ENCODE measurements around the gene ICA1L. TPM values are rescaled to one million over a fixed set of nuclear protein-coding genes. Genes with fewer than 3 reads are reported as not detected.

Gene ICA1L
- total and polyA plus RNA-seq, 5 experiments from 2014 or later, result 2.8 to 4.7 (median 3.6) TPM

GRCh38 chr2:202771336-202771735, 100.2 kb downstream of the ICA1L start:
- ATAC-seq (no peak), DNase-seq (no peak)
- peak overlapping the region in 1 of 10 donors; percentile 34 for H3K27ac Mint-ChIP-seq
- H3K4me1 Mint-ChIP-seq, result peaks cover 10 to 26% (median 22%) of the 10 kb centered on the region in 4 donors
- H3K9me3 Mint-ChIP-seq, result no peaks in the 10 kb centered on the region
- POLR2A ChIA-PET, result interaction anchor here (0.9 to 1.1 kb wide), 2 partner anchors 32 to 137 kb away, joined by 4 to 8 read pairs; no protein-coding TSS in a partner anchor
- H3K4me3 Mint-ChIP-seq, result no peak overlapping the region
- no peaks in the 10 kb centered on the region for H3K27me3 Mint-ChIP-seq
- H3K36me3 Mint-ChIP-seq, result peaks cover 10 to 63% (median 32%) of the 10 kb centered on the region in 3 donors

- ATAC-seq (no peak), DNase-seq (no peak)
- H3K9me3 Mint-ChIP-seq, result no peaks in the 10 kb centered on the region
- H3K4me1 Mint-ChIP-seq, result peaks cover 16 to 45% (median 31%) of the 10 kb centered on the region in 4 donors
- peak overlapping the region in 5 of 10 donors; percentile 72 to 89 (median 74) for H3K27ac Mint-ChIP-seq
- H3K36me3 Mint-ChIP-seq, result peaks cover 13 to 58% (median 29%) of the 10 kb centered on the region in 3 donors
- H3K27me3 Mint-ChIP-seq, result no peaks in the 10 kb centered on the region
- POLR2A ChIA-PET, result interaction anchor here (1.1 to 2.7 kb wide), 3 partner anchors 13 to 134 kb away, joined by 3 to 11 read pairs (median 3); partner anchors contain the start of gene FAM117B
- H3K4me3 Mint-ChIP-seq, result peak overlapping the region in 2 of 10 donors; percentile 56 to 73
These were observed 102.4 kb downstream of the ICA1L start for GRCh38 chr2:202769201-202769600.

GRCh38 chr2:202768273-202768672, 103.3 kb downstream of the ICA1L start:
- no peak for DNase-seq
- no peak for ATAC-seq
- no peaks in the 10 kb centered on the region for H3K27me3 Mint-ChIP-seq
- peak overlapping the region; percentile 26 to 89 (median 60) for H3K27ac Mint-ChIP-seq
- H3K4me1 Mint-ChIP-seq, result peaks cover 19 to 54% (median 41%) of the 10 kb centered on the region in 4 donors
- H3K9me3 Mint-ChIP-seq, result no peaks in the 10 kb centered on the region
- POLR2A ChIA-PET, result interaction anchor here (0.5 to 2.7 kb wide), 4 partner anchors 14 to 133 kb away, joined by 3 to 11 read pairs (median 4); partner anchors contain the start of gene FAM117B
- peaks cover 10 to 48% (median 25%) of the 10 kb centered on the region in 3 donors for H3K36me3 Mint-ChIP-seq
- H3K4me3 Mint-ChIP-seq, result peak overlapping the region in 6 of 10 donors; percentile 0 to 82 (median 30)

- H3K27ac Mint-ChIP-seq, result peak overlapping the region; percentile 32 to 94 (median 82)
- POLR2A ChIA-PET, result interaction anchor here (0.9 kb wide), 1 partner anchor 131 kb away, joined by 5 read pairs; the partner anchor contains the start of gene FAM117B
- DNase-seq (no peak), ATAC-seq (no peak)
- peak overlapping the region in 4 of 10 donors; percentile 22 to 61 (median 33) for H3K4me3 Mint-ChIP-seq
- H3K27me3 Mint-ChIP-seq, result no peaks in the 10 kb centered on the region
- no peaks in the 10 kb centered on the region for H3K9me3 Mint-ChIP-seq
- H3K36me3 Mint-ChIP-seq, result peaks cover 10 to 30% (median 14%) of the 10 kb centered on the region in 3 donors
- H3K4me1 Mint-ChIP-seq, result peaks cover 25 to 79% (median 63%) of the 10 kb centered on the region in 4 donors
These were observed 106.1 kb downstream of the ICA1L start for GRCh38 chr2:202765436-202765835.

GRCh38 chr2:202764991-202765390, 106.6 kb downstream of the ICA1L start:
- no peaks in the 10 kb centered on the region for H3K27me3 Mint-ChIP-seq
- H3K4me1 Mint-ChIP-seq, result peaks cover 28 to 81% (median 66%) of the 10 kb centered on the region in 4 donors
- H3K27ac Mint-ChIP-seq, result peak overlapping the region; percentile 29 to 94 (median 82)
- no peak for DNase-seq
- H3K4me3 Mint-ChIP-seq, result peak overlapping the region in 2 of 10 donors; percentile 61 to 70
- POLR2A ChIA-PET, result interaction anchor here (0.6 to 0.9 kb wide), 2 partner anchors 38 to 130 kb away, joined by 4 to 5 read pairs; partner anchors contain the start of gene FAM117B
- ATAC-seq, result no peak
- peaks cover 13 to 34% (median 17%) of the 10 kb centered on the region in 3 donors for H3K36me3 Mint-ChIP-seq
- no peaks in the 10 kb centered on the region for H3K9me3 Mint-ChIP-seq

- no peaks in the 10 kb centered on the region for H3K9me3 Mint-ChIP-seq
- no peak for DNase-seq
- H3K27ac Mint-ChIP-seq, result peak overlapping the region; percentile 26 to 96 (median 90)
- no peak for ATAC-seq
- peak overlapping the region in 9 of 10 donors; percentile 54 to 80 (median 67) for H3K4me3 Mint-ChIP-seq
- H3K27me3 Mint-ChIP-seq, result no peaks in the 10 kb centered on the region
- peaks cover 24 to 75% (median 62%) of the 10 kb centered on the region in 4 donors for H3K4me1 Mint-ChIP-seq
- POLR2A ChIA-PET, result interaction anchor here (0.6 to 5.2 kb wide), 3 partner anchors 18 to 129 kb away, joined by 3 to 47 read pairs (median 4); partner anchors contain the start of gene FAM117B
- H3K36me3 Mint-ChIP-seq, result peaks cover 9 to 41% (median 17%) of the 10 kb centered on the region in 3 donors
These were observed 107.7 kb downstream of the ICA1L start for GRCh38 chr2:202763916-202764315.

GRCh38 chr2:202762556-202762955, 109.0 kb downstream of the ICA1L start:
- Mint-ChIP-seq H3K36me3 (peaks cover 9 to 54% (median 18%) of the 10 kb centered on the region in 3 donors), H3K4me1 (peaks cover 20 to 77% (median 57%) of the 10 kb centered on the region in 4 donors), H3K9me3 (no peaks in the 10 kb centered on the region), H3K4me3 (peak overlapping the region; percentile 51 to 86 (median 70)), H3K27ac (peak overlapping the region; percentile 54 to 96 (median 90)), H3K27me3 (no peaks in the 10 kb centered on the region)
- ATAC-seq (peak; percentile 89 to 97), DNase-seq (peak in 6 of 10 donors; percentile 21 to 83 (median 58))
- POLR2A ChIA-PET, result interaction anchor here (0.5 to 5.2 kb wide), 5 partner anchors 11 to 174 kb away, joined by 3 to 47 read pairs (median 3); partner anchors contain the start of gene FAM117B

- POLR2A ChIA-PET, result interaction anchor here (1.0 to 5.2 kb wide), 3 partner anchors 9 to 126 kb away, joined by 4 to 47 read pairs (median 4); partner anchors contain the start of gene FAM117B
- ATAC-seq (peak in 1 of 2 donors; percentile 17), DNase-seq (no peak)
- Mint-ChIP-seq H3K27ac (peak overlapping the region; percentile 54 to 94 (median 88)), H3K4me1 (peaks cover 20 to 73% (median 55%) of the 10 kb centered on the region in 4 donors), H3K9me3 (no peaks in the 10 kb centered on the region), H3K27me3 (no peaks in the 10 kb centered on the region), H3K4me3 (peak overlapping the region in 7 of 10 donors; percentile 0 to 76 (median 46)), H3K36me3 (peaks cover 10 to 60% (median 21%) of the 10 kb centered on the region in 3 donors)
These were observed 110.7 kb downstream of the ICA1L start for GRCh38 chr2:202760848-202761247.

GRCh38 chr2:202758604-202759003, 113.0 kb downstream of the ICA1L start:
- Mint-ChIP-seq H3K36me3 (peaks cover 12 to 67% (median 30%) of the 10 kb centered on the region in 3 donors), H3K27ac (peak overlapping the region in 9 of 10 donors; percentile 11 to 90 (median 47)), H3K9me3 (peaks cover 0 to 4% (median 0%) of the 10 kb centered on the region in 9 donors), H3K4me3 (peak overlapping the region in 2 of 10 donors; percentile 30), H3K27me3 (no peaks in the 10 kb centered on the region), H3K4me1 (peaks cover 21 to 73% (median 43%) of the 10 kb centered on the region in 4 donors)
- no peak for ATAC-seq
- POLR2A ChIA-PET, result interaction anchor here (0.6 to 1.1 kb wide), 3 partner anchors 8 to 196 kb away, joined by 3 to 5 read pairs (median 5); no protein-coding TSS in a partner anchor
- DNase-seq, result no peak

- Mint-ChIP-seq H3K36me3 (peaks cover 12 to 68% (median 33%) of the 10 kb centered on the region in 3 donors), H3K27ac (peak overlapping the region in 5 of 10 donors; percentile 45 to 90 (median 63)), H3K9me3 (peaks cover 0 to 4% (median 0%) of the 10 kb centered on the region in 9 donors), H3K4me1 (peaks cover 24 to 73% (median 43%) of the 10 kb centered on the region in 4 donors), H3K4me3 (no peak overlapping the region), H3K27me3 (no peaks in the 10 kb centered on the region)
- no peak for DNase-seq
- ATAC-seq, result no peak
- POLR2A ChIA-PET, result interaction anchor here (0.6 to 1.1 kb wide), 2 partner anchors 8 to 82 kb away, joined by 3 to 5 read pairs; no protein-coding TSS in a partner anchor
These were observed 113.4 kb downstream of the ICA1L start for GRCh38 chr2:202758128-202758527.

DNA sequence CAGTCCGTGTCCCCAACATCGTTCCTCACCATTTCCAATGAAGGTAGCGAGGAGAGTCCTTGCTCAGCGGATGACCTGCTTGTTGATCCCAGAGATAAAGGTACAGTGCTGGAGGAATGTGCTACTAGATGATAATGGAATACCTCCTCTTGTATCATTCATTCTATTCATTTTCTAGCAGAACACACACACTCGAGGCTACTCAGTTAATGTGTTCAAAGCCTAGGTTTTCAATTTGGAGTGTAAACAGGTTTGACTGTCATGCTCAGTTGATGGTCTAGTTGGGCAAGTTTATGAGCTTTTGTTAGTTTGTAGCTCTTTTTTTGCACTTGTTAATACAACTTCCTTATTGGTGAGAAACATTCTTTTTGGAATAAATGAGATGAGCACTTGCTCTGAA, 114.2 kb downstream of the ICA1L start:
- H3K4me3 Mint-ChIP-seq, result no peak overlapping the region
- H3K27me3 Mint-ChIP-seq, result no peaks in the 10 kb centered on the region
- peaks cover 0 to 4% (median 0%) of the 10 kb centered on the region in 9 donors for H3K9me3 Mint-ChIP-seq
- no peak for ATAC-seq
- DNase-seq, result no peak
- POLR2A ChIA-PET, result no interaction called here
- peaks cover 12 to 71% (median 34%) of the 10 kb centered on the region in 3 donors for H3K36me3 Mint-ChIP-seq
- peaks cover 24 to 68% (median 40%) of the 10 kb centered on the region in 4 donors for H3K4me1 Mint-ChIP-seq
- H3K27ac Mint-ChIP-seq, result peak overlapping the region in 7 of 10 donors; percentile 25 to 75 (median 51)

GRCh38 chr2:202756598-202756997, 115.0 kb downstream of the ICA1L start:
- no peak for DNase-seq
- H3K36me3 Mint-ChIP-seq, result peaks cover 12 to 71% (median 35%) of the 10 kb centered on the region in 3 donors
- no peak for ATAC-seq
- peak overlapping the region in 6 of 10 donors; percentile 8 to 77 (median 51) for H3K27ac Mint-ChIP-seq
- H3K4me3 Mint-ChIP-seq, result no peak overlapping the region
- no peaks in the 10 kb centered on the region for H3K27me3 Mint-ChIP-seq
- POLR2A ChIA-PET, result interaction anchor here (0.7 to 2.4 kb wide), 2 partner anchors 122 to 1276 kb away, joined by 3 to 13 read pairs; partner anchors contain the start of gene FAM117B
- peaks cover 0 to 4% (median 0%) of the 10 kb centered on the region in 9 donors for H3K9me3 Mint-ChIP-seq
- H3K4me1 Mint-ChIP-seq, result peaks cover 26 to 69% (median 40%) of the 10 kb centered on the region in 4 donors

All from naive thymus-derived CD8-positive, alpha-beta T cell (primary cell).